Articular chondrocyte of knee joint (primary cell): ENCODE results near the gene NSG1. TPM values are rescaled to one million over a fixed set of nuclear protein-coding genes. Genes with fewer than 3 reads are reported as not detected.

ENCODE experiments used
- total RNA-seq: library from RNA; depleted of rRNA; stranded (reverse); fragments of >200 nt; gene quantifications from 2 replicates; pipeline ENCODE4 v1.2.3, GENCODE V29; 2012

NSG1 gene
- total RNA-seq, result 0.22 TPM in 1 of 2 replicates, not detected in the other

GRCh38 chr4:4386736-4387392 lies at the start of gene NSG1:
TSS of gene NSG1 (plus strand) at chr4:4387102. CDS start at chr4:4387630, 528 bp downstream.

Other genes with a start within 250 kb of the NSG1 start
- gene OTOP1, start 160.2 kb upstream of the NSG1 start, total RNA-seq, result not detected in 2 replicates
- 23.8 and 30.6 TPM in 2 replicates for gene TMEM128, start 138.9 kb upstream of the NSG1 start, total RNA-seq
- 8.6 and 11.7 TPM in 2 replicates for gene LYAR, start 96.9 kb upstream of the NSG1 start, total RNA-seq
- gene ZBTB49, start 96.9 kb upstream of the NSG1 start, total RNA-seq, result 5.9 and 6.4 TPM in 2 replicates
- 31.5 and 35.1 TPM in 2 replicates for gene STX18, start 154.9 kb downstream of the NSG1 start, total RNA-seq